Neuronal stem cell (in vitro differentiated cells): Measurements from ENCODE around the gene GABRG3.

Experiments
- DNase-seq: peaks from one replicate; pipeline ENCODE4 v3.0.0-alpha.2; 2013; ENCODE audit warnings: low spot score
- H2AFZ ChIP-seq: one replicate; pipeline ENCODE4 v1.6.1; 2013; ENCODE audit warnings: mild to moderate bottlenecking, low read length, inconsistent platforms
- H2AK5ac ChIP-seq: 2 replicates; pipeline ENCODE4 v1.6.1; 2013; ENCODE audit warnings: low read depth, mild to moderate bottlenecking, inconsistent platforms, low read length, moderate library complexity, mixed read lengths
- H2BK120ac ChIP-seq: 2 replicates; pipeline ENCODE4 v1.6.1; 2013; ENCODE audit warnings: low read depth, mild to moderate bottlenecking, inconsistent platforms, low read length, moderate library complexity, mixed read lengths
- H2BK12ac ChIP-seq: one replicate; pipeline ENCODE4 v1.6.1; 2013; ENCODE audit warnings: low read length, inconsistent platforms
- H2BK15ac ChIP-seq: 2 replicates; pipeline ENCODE4 v1.6.1; 2013; ENCODE audit warnings: mild to moderate bottlenecking, low read length, inconsistent platforms, mixed read lengths
- H2BK5ac ChIP-seq: one replicate; pipeline ENCODE4 v1.6.1; 2013; ENCODE audit warnings: inconsistent platforms, mild to moderate bottlenecking, low read length, moderate library complexity
- H3K14ac ChIP-seq: one replicate; pipeline ENCODE4 v1.6.1; 2013; ENCODE audit warnings: low read length, inconsistent platforms
- H3K18ac ChIP-seq: 2 replicates; pipeline ENCODE4 v1.6.1; 2013; ENCODE audit warnings: low read length, inconsistent platforms
- H3K23ac ChIP-seq: 2 replicates; pipeline ENCODE4 v1.6.1; 2013; ENCODE audit warnings: low read depth, mild to moderate bottlenecking, mixed read lengths, low read length, inconsistent platforms; ENCODE audit not compliant: poor library complexity
- H3K27ac ChIP-seq: replicated peaks from 3 replicates; pipeline ENCODE4 v1.5.1; 2013; ENCODE audit warnings: low read length, inconsistent platforms
- H3K27me3 ChIP-seq, 3 experiments: 2 replicates each; pipeline ENCODE4 v1.6.1; 2013; ENCODE audit warnings: low read length in 3 of 3, mild to moderate bottlenecking in 2 of 3, inconsistent platforms in 1 of 3, low read depth in 1 of 3, mixed read lengths in 1 of 3, moderate library complexity in 1 of 3; ENCODE audit not compliant: control insufficient read depth in 3 of 3, insufficient read depth in 3 of 3
- H3K36me3 ChIP-seq, 2 donors: replicated peaks in 1 of 2; 2 replicates each; pipeline ENCODE4 v1.6.1; 2013; ENCODE audit warnings: low read length in 2 of 2; ENCODE audit not compliant: control insufficient read depth in 2 of 2, insufficient read depth in 2 of 2
- H3K4ac ChIP-seq: 2 replicates; pipeline ENCODE4 v1.6.1; 2013; ENCODE audit warnings: inconsistent platforms, mild to moderate bottlenecking, low read length, moderate library complexity
- H3K4me1 ChIP-seq, 2 donors: 1 replicate in 1 of 2; 2 replicates in 1 of 2; pipeline ENCODE4 v1.6.1; 2013; ENCODE audit warnings: low read length in 2 of 2, low read depth in 1 of 2; ENCODE audit not compliant: control insufficient read depth in 2 of 2, insufficient read depth in 1 of 2
- H3K4me2 ChIP-seq: one replicate; pipeline ENCODE4 v1.6.1; 2013; ENCODE audit warnings: mild to moderate bottlenecking, low read length, inconsistent platforms; ENCODE audit not compliant: insufficient read depth, poor library complexity, severe bottlenecking
- H3K4me3 ChIP-seq, 2 donors: 2 replicates each; pipeline ENCODE4 v1.5.1; 2013; ENCODE audit warnings: low read length in 2 of 2, mild to moderate bottlenecking in 2 of 2, inconsistent platforms in 1 of 2, moderate library complexity in 1 of 2
- H3K79me1 ChIP-seq: one replicate; pipeline ENCODE4 v1.6.1; 2013; ENCODE audit warnings: low read depth, mild to moderate bottlenecking, inconsistent platforms, low read length, moderate library complexity
- H3K9ac ChIP-seq: one replicate; pipeline ENCODE4 v1.6.1; 2013; ENCODE audit warnings: mild to moderate bottlenecking, low read depth, low read length, inconsistent platforms; ENCODE audit not compliant: poor library complexity
- H3K9me3 ChIP-seq, 2 donors: replicated peaks in 1 of 2; 2 replicates each; pipeline versions ENCODE3 to v1.6.1; 2013; ENCODE audit warnings: low read length in 2 of 2, mild to moderate bottlenecking in 2 of 2, inconsistent platforms in 1 of 2, low read depth in 1 of 2, mixed read lengths in 1 of 2, moderate library complexity in 1 of 2; ENCODE audit not compliant: control insufficient read depth in 2 of 2, insufficient read depth in 1 of 2
- H4K8ac ChIP-seq: one replicate; pipeline ENCODE4 v1.6.1; 2013; ENCODE audit warnings: low read depth, mild to moderate bottlenecking, inconsistent platforms, low read length, moderate library complexity
- H4K91ac ChIP-seq: one replicate; pipeline ENCODE4 v1.6.1; 2013; ENCODE audit warnings: low read length, low read depth, mild to moderate bottlenecking, inconsistent platforms; ENCODE audit not compliant: poor library complexity
- WGBS, 2 donors: extraction: QIAGEN DNeasy Blood & Tissue Kit; methylation state at CpG; one replicate each; pipeline ENCODE4 v1.1.7; 2013; ENCODE audit warnings: missing lambda C conversion rate in 2 of 2, mixed read lengths in 1 of 2; ENCODE audit not compliant: insufficient read length in 2 of 2, insufficient replicate concordance in 1 of 2; ENCODE audit errors: extremely low coverage in 2 of 2; 5-methylcytosine and 5-hydroxymethylcytosine counted together

GABRG3 gene

GRCh38 chr15:27573805-27574485, 603.0 kb downstream of the GABRG3 start:
- Histone ChIP-seq H3K4me1 (peaks cover 0 to 2% of the 10 kb centered on the region in 2 donors), H3K18ac (no peak overlapping the region), H2BK120ac (no peak overlapping the region), H3K4ac (no peak overlapping the region), H3K9ac (no peak overlapping the region), H3K27ac (no peak overlapping the region), H3K79me1 (no peaks in the 10 kb centered on the region), H3K23ac (no peak overlapping the region), H4K91ac (no peak overlapping the region), H2BK5ac (no peak overlapping the region), H3K36me3 (no peaks in the 10 kb centered on the region), H2AFZ (no peak overlapping the region), H4K8ac (no peak overlapping the region), H3K14ac (no peak overlapping the region), H3K9me3 (no peaks in the 10 kb centered on the region), H3K4me2 (no peak overlapping the region), H2AK5ac (no peak overlapping the region), H2BK12ac (no peak overlapping the region), H3K4me3 (no peak overlapping the region), H2BK15ac (no peak overlapping the region), H3K27me3 (no peaks in the 10 kb centered on the region)
- DNase-seq, result no peak
- no CpG with 5 or more reads among the region's 26 CpGs for WGBS, 2 donors

DNA sequence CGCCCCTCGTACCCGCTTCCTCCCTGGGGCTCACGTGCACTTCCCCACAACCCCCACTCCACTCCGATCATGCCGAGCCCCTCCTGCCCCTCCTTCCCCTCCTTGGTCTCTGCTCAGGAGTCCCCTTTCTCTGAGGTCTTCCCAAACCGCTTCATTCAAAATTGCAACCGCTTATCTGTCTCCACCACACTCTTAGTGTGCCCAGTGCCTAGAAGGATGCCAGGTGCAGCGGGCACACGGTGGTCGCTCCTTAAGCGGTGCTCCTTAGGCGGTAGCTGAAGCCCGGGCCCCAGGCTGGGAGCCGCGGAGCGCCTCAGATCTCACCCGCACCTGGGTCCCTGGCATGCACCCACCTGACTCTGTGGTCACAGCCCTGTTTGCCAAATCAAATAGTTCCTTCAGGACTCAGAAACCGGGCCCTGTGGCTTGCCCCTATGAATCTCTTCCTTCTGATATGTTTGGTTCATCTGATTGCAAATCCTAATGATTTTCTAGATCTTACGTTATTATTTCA, 603.6 kb downstream of the GABRG3 start:
- Histone ChIP-seq H3K4ac (no peak overlapping the region), H3K36me3 (no peaks in the 10 kb centered on the region), H4K8ac (no peak overlapping the region), H3K27ac (no peak overlapping the region), H2BK5ac (no peak overlapping the region), H3K4me3 (no peak overlapping the region), H3K27me3 (no peaks in the 10 kb centered on the region), H2BK12ac (no peak overlapping the region), H3K4me1 (peaks cover 0 to 2% of the 10 kb centered on the region in 2 donors), H3K4me2 (no peak overlapping the region), H3K14ac (no peak overlapping the region), H2AFZ (no peak overlapping the region), H2AK5ac (no peak overlapping the region), H4K91ac (no peak overlapping the region), H3K18ac (no peak overlapping the region), H3K79me1 (no peaks in the 10 kb centered on the region), H3K23ac (no peak overlapping the region), H3K9me3 (no peaks in the 10 kb centered on the region), H2BK15ac (no peak overlapping the region), H2BK120ac (no peak overlapping the region), H3K9ac (no peak overlapping the region)
- no peak for DNase-seq
- WGBS, 2 donors, result no CpG with 5 or more reads among the region's 20 CpGs

GRCh38 chr15:27575521-27575920, 604.5 kb downstream of the GABRG3 start:
- H3K27me3 ChIP-seq, result no peaks in the 10 kb centered on the region
- no peak overlapping the region for H3K23ac ChIP-seq
- DNase-seq, result no peak
- H3K36me3 ChIP-seq, result no peaks in the 10 kb centered on the region
- no peaks in the 10 kb centered on the region for H3K9me3 ChIP-seq
- no peak overlapping the region for H2AK5ac ChIP-seq
- no peak overlapping the region for H3K4ac ChIP-seq
- no peaks in the 10 kb centered on the region for H3K79me1 ChIP-seq
- no CpG with 5 or more reads among the region's 3 CpGs for WGBS, 2 donors
- no peak overlapping the region for H4K91ac ChIP-seq
- no peak overlapping the region for H3K27ac ChIP-seq
- no peak overlapping the region for H4K8ac ChIP-seq
- H2BK5ac ChIP-seq, result no peak overlapping the region
- no peak overlapping the region for H2AFZ ChIP-seq
- no peak overlapping the region for H3K9ac ChIP-seq
- H2BK120ac ChIP-seq, result no peak overlapping the region
- no peak overlapping the region for H3K18ac ChIP-seq
- H2BK15ac ChIP-seq, result no peak overlapping the region
- no peak overlapping the region for H3K4me3 ChIP-seq
- H3K4me1 ChIP-seq, result peaks cover 0 to 2% of the 10 kb centered on the region in 2 donors
- H3K14ac ChIP-seq, result no peak overlapping the region
- H2BK12ac ChIP-seq, result no peak overlapping the region
- H3K4me2 ChIP-seq, result no peak overlapping the region

DNA sequence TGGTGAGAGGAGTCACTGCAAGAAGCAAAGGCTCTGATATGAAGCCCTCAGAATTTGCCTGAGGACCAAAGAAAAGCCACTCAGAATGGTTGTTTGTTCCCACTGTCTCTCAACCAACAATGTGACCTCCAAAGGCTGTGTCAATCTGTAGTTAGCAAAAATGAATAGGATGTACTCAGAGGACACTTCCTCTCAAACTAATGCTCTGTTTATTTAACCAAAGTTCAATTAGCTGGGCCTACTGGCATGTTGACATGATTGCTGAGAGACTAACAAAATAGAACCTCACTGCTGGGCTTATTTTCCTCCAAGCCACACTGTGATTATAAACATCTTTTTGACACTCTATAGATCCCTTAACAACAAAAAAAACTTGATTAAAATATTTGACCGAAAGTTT, 605.6 kb downstream of the GABRG3 start:
- WGBS, 2 donors, result no CpG with 5 or more reads among the region's 1 CpG
- H2BK15ac ChIP-seq, result no peak overlapping the region

More for the DNA sequence above, 605.6 kb downstream of the GABRG3 start:
- Histone ChIP-seq H2AK5ac (no peak overlapping the region), H2AFZ (no peak overlapping the region), H4K8ac (no peak overlapping the region), H3K4me1 (peaks cover 0 to 2% of the 10 kb centered on the region in 2 donors), H2BK5ac (no peak overlapping the region), H3K9ac (no peak overlapping the region), H3K4me3 (no peak overlapping the region), H3K27me3 (no peaks in the 10 kb centered on the region), H3K27ac (no peak overlapping the region), H3K4ac (no peak overlapping the region), H3K36me3 (no peaks in the 10 kb centered on the region), H3K79me1 (no peaks in the 10 kb centered on the region), H2BK120ac (no peak overlapping the region), H3K4me2 (no peak overlapping the region), H3K18ac (no peak overlapping the region), H4K91ac (no peak overlapping the region), H3K9me3 (no peaks in the 10 kb centered on the region), H2BK12ac (no peak overlapping the region), H3K23ac (no peak overlapping the region), H3K14ac (no peak overlapping the region)
- no peak for DNase-seq
